AG20443 (cell line): ENCODE data around the gene OR10AG1.

ENCODE experiments used
- DNase-seq: peaks from one replicate; pipeline ENCODE4 v3.0.0; 2012; ENCODE audit warnings: low spot score, mixed read lengths

OR10AG1 gene, protein sequence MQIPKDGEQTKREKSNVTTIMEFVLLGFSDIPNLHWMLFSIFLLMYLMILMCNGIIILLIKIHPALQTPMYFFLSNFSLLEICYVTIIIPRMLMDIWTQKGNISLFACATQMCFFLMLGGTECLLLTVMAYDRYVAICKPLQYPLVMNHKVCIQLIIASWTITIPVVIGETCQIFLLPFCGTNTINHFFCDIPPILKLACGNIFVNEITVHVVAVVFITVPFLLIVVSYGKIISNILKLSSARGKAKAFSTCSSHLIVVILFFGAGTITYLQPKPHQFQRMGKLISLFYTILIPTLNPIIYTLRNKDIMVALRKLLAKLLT

DNA sequence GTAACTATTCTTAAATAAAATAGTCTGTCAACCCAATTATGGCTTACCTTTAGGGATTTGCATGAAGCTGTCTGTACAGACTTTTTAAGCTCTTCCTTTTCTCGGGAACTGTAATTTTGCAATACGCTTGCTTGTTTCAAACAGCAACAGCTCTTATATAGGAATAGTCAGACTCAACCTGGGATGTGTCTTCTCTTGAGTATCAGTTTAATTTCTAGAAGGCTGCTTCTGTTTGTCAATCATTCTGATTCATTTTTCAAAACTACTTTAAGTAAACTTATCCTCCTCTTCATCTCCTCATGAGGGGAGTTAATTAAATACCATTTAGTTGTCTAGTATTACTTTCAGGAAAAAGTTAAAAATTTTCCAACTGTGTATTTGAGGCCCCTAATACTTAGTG, at the start of gene OR10AG1:
Gene OR10AG1, minus strand, starts transcription at position 101 of the 400 bp plus-strand sequence. Its CDS starts 38 bp downstream, at position 63.
- DNase-seq, result no peak

DNA sequence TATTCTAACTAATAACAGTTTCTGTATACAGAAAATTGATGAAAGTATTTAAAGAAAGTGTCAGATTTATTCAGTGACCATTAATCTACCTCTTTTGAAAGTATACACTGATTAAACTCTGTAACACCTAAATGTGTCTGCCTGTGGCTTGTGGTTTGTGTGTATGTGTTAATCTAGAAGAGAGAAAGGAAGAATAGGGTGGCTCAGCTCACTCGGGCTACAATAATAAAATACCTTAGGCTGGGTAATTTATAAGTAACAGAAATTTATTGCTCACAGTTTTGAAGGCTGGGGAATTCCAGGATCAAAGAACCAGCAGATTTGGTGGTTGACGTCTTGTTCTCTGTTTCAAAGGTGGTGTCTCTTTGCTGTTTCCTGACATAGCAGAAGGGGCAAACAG, 44.1 kb upstream of the OR10AG1 start:
- no peak for DNase-seq

DNA sequence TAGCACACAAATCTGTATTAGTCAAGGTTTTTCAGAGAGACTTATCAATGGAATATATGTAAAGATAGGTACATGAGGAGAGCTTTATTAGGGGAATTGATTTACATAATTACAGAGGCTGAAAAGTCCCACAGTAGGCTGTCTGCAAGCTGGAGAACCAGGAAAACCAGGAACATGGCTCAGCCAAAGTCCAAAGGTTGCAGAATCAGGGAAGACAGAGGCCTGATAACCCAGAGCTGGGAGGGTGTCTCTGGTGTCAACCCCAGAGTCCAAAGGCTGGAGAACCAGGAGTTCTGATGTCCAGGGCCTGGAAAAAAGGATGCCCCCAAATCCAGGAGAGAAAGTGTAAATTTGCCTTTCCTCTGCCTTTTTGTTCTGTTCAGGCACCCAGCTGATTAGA, 41.0 kb upstream of the OR10AG1 start:
- DNase-seq, result no peak

DNA sequence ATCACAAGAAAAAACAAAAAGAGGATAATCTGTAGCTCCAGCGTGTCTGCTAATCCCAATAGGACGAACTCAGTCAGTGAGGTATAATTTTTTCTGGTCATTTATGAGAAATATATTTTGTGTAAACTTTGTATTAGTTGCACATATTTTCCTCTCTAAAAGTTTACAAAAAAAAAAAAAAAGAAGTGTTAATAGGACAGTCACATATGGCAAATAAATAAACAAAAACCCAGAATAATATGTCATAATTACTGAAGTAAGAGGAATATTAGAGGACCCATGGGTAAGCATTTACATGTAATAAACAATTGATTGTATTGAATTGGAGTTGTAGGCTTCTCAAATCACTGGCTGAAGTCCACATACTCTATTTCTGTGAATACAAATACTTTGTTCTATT, 24.8 kb upstream of the OR10AG1 start, which contains the start of gene OR5F1:
Gene OR5F1, minus strand, starts transcription at position 101 of the 400 bp plus-strand sequence. Its CDS starts 0 bp downstream, at position 101.
- no peak for DNase-seq

DNA sequence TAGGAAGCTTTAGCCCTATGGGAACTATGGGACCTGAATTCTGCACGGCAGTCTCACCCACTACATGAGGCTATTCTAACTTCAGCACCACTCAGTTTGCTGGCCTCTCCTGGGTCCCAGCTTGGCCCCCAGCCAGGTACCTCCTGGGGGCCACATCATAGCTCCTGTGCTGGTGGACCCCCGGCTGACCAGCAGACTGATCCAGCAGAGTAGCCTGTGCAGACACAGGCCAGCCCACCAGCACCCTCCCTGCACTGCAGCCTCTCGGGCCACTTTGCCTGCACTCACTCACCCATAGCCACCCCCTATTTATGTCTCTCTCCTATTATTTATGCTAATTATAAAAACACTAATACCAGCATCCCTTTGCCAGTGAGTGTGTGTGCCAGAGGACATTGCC, 1.2 kb upstream of the OR10AG1 start:
- DNase-seq, result no peak

DNA sequence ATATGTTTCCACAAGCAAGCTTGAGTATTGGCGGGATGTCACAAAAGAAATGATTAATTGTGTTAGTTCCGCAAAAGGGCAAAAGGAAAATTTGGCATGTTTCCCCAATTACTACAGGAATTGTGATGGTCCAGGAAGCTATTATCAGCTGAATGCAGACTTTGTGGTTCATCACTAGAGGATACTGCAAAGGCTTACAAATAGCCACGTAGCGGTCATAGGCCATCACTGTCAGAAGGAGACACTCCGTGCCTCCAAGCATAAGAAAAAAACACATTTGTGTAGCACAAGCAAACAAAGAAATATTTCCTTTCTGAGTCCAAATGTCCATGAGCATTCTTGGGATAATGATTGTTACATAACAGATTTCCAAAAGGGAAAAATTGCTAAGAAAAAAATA, 1.8 kb downstream of the OR10AG1 start:
- no peak for DNase-seq

DNA sequence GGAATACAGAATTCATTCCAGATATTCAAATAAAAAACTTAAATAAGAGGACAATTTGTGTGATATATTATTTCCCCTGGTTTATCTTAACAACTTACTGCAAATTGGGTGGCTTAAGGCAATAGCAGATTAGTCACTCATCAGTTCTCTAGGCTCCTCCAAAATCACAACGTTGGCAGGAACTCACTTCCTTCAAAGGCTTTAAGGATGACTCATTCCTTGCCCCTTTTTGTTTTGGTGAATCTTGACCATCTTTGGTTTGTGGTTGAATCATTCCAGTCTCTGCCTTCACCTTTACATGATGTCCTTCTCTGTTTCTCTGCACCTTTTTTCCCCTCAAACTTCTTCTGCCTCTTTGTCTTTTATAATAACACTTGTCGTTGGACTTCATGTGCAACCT, 3.4 kb downstream of the OR10AG1 start:
- no peak for DNase-seq

DNA sequence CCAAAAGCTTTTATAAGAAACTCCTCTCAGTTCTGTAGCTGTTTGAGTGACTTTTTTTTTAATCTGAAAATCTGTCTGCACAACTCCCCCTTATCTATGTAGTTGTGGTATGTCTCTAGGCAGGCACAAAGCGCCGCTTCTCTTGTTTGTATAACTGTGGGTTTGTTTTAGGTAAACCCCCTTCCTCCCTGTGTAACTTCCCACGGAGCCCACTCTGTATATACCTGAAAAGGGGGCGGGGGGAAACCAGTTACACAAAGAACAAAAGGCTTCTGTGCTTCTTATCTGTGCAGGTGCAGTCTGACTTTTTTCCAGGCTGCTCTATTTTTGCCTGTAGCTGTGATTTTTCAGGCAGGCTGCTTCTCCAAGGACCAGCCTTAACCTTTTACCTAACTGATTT, 13.2 kb downstream of the OR10AG1 start:
- DNase-seq, result no peak

DNA sequence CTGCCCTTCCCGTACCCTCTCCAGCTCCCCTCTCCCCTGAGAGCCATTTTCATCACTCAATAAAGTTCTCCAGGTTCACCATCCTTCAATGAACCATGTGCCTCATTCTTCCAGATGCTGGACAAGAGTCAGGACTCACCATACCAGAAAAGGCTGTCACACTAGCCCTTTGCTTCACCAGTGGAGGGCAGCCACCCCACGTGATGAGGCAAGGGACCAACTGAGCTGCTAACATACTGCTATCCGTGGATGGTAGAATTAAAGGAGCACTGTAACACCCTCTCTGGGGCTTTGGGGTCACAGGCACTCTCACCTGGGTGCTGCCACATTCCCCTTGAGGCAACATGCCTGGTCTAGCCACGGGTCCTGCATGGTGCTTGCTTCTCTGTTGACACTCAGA, 20.4 kb downstream of the OR10AG1 start:
- no peak for DNase-seq

DNA sequence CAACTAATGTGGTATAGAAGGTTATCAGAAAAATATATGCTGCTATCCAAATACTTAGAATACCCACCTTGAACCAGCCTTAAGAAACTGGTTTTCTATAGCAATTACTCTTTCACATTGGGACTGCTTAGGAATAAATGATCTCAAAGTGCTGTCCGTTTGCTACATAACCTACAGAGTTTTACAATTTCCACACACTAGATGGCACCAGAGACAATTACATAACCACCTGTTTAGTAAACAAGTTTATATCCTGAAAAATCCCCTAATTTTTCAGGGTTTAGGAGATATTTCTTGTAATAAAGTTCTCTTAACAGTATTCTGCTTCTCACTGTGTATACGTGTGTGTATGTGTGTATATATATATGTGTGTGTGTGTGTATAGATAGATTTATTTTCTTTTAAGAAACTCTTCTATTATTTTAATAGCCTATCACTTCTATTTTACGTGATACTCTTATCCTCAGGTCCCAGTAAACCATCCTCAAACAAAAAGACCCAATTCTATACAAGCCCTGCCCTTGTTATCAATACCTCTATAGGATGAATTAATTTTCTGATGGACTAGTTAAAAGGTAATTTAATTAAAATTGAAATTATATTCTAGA, 26.9 kb downstream of the OR10AG1 start:
- peak; percentile 11 for DNase-seq

DNA sequence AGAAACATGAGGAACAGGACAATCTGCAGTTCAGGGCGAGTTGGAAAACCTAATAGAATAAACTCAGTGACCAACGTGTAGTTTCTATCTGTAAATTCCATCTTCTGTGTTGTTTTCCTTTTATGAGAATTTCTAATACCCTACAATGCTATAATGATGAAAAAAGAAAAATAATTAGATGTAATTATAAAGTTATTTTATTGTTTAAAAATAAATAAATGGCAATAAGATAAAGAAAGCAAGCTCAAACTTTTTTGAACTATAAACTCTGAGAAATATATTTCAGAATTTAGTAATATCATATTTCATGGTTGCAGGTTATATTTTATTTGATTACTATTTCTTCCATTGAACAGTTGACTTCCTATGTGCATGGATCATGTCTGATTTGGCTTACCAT, 33.4 kb downstream of the OR10AG1 start, which contains the start of gene OR5I1:
Gene OR5I1, minus strand, starts transcription at position 101 of the 400 bp plus-strand sequence. Its CDS starts 0 bp downstream, at position 101.
- DNase-seq, result no peak

DNA sequence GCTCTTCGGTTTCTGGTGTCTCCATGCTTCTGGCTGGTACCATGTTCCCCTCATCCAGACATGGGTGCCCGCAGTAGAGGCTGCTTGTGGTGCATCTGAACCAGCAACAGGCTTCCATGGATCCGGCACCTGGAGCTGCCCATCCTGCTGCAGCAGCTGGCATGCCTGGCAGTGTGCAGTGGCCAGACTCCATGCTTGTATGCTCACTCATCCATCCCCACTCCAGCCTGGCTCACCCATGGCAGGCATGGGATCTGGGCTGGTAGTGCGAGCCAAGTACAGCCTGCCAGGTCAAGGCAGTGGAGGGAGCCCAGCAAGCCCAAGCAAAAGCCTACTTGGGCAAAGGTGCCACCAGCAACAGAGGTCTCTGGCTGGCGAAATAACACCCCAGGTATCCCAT, 49.2 kb downstream of the OR10AG1 start:
- DNase-seq, result no peak
